Hepatocyte (in vitro differentiated cells): ENCODE results near the gene UBR3.
"Not testable (repeated sequence)": the region's sequence is repeated elsewhere in the genome, so short reads cannot be mapped to it uniquely, and the experiment has no call there.

ENCODE experiments used
- EZH2 ChIP-seq: fragments of 200-600 bp; sonication (generic); IDR thresholded peaks from 2 replicates; pipeline ENCODE4 v1.6.1; 2016; ENCODE audit warnings: antibody characterized with exemption, mild to moderate bottlenecking, borderline replicate concordance
- EZH2phosphoT487 ChIP-seq: fragments of 200-600 bp; sonication (generic); IDR thresholded peaks from one replicate; pipeline ENCODE4 v1.6.1; 2018; ENCODE audit warnings: antibody characterized with exemption, mild to moderate bottlenecking, low read depth, moderate library complexity; ENCODE audit not compliant: unreplicated experiment, severe bottlenecking
- TF ChIP-seq, protein P1 (sequence below): fragments of 200-600 bp; sonication (generic); IDR thresholded peaks from 2 replicates; pipeline ENCODE4 v1.5.1; 2016; ENCODE audit warnings: antibody characterized with exemption, mild to moderate bottlenecking; ENCODE audit not compliant: poor library complexity

GRCh38 chr2:169816961-169817360 is 10.3 kb upstream of the UBR3 start:
- TF ChIP-seq, protein P1, sequence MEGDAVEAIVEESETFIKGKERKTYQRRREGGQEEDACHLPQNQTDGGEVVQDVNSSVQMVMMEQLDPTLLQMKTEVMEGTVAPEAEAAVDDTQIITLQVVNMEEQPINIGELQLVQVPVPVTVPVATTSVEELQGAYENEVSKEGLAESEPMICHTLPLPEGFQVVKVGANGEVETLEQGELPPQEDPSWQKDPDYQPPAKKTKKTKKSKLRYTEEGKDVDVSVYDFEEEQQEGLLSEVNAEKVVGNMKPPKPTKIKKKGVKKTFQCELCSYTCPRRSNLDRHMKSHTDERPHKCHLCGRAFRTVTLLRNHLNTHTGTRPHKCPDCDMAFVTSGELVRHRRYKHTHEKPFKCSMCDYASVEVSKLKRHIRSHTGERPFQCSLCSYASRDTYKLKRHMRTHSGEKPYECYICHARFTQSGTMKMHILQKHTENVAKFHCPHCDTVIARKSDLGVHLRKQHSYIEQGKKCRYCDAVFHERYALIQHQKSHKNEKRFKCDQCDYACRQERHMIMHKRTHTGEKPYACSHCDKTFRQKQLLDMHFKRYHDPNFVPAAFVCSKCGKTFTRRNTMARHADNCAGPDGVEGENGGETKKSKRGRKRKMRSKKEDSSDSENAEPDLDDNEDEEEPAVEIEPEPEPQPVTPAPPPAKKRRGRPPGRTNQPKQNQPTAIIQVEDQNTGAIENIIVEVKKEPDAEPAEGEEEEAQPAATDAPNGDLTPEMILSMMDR: not testable (repeated sequence)
- TF ChIP-seq EZH2, EZH2phosphoT487: not testable (repeated sequence)
